CD14-positive monocyte (primary cell): ENCODE results near the gene MOB3B. TPM values are rescaled to one million over a fixed set of nuclear protein-coding genes. Genes with fewer than 3 reads are reported as not detected.

Source experiments
- DNase-seq, 3 donors: peaks; one replicate each; pipeline ENCODE4 v3.0.0-alpha.2; 2011 to 2022
- H2AFZ ChIP-seq: 2 replicates; pipeline ENCODE4 v1.6.0; 2012; ENCODE audit warnings: mild to moderate bottlenecking, low read depth, low read length, inconsistent platforms; ENCODE audit not compliant: insufficient read depth, poor library complexity, severe bottlenecking
- H3K27ac ChIP-seq, 2 donors: 1 replicate in 1 of 2; 2 replicates in 1 of 2; pipeline ENCODE4 v1.5.1; 2012 to 2013; ENCODE audit warnings: low read length in 2 of 2, control low read depth in 1 of 2, inconsistent platforms in 1 of 2, low read depth in 1 of 2, mild to moderate bottlenecking in 1 of 2
- H3K27me3 ChIP-seq, 2 donors: one replicate each; pipeline versions ENCODE4 v1.6.0 to v1.6.1; 2011 to 2013; ENCODE audit warnings: low read length in 2 of 2; ENCODE audit not compliant: control insufficient read depth in 2 of 2, insufficient read depth in 2 of 2
- H3K36me3 ChIP-seq, 2 donors: replicated peaks in 1 of 2; 1 replicate in 1 of 2; 2 replicates in 1 of 2; pipeline versions ENCODE4 v1.5.1 to v1.6.1; 2012 to 2013; ENCODE audit warnings: low read length in 2 of 2, control low read depth in 1 of 2, inconsistent platforms in 1 of 2, mild to moderate bottlenecking in 1 of 2; ENCODE audit not compliant: insufficient read depth in 2 of 2, control insufficient read depth in 1 of 2
- H3K4me1 ChIP-seq, 2 donors: 1 replicate in 1 of 2; 2 replicates in 1 of 2; pipeline versions ENCODE4 v1.5.1 to v1.6.1; 2012 to 2013; ENCODE audit warnings: low read length in 2 of 2, control low read depth in 1 of 2, inconsistent platforms in 1 of 2, mild to moderate bottlenecking in 1 of 2, moderate library complexity in 1 of 2; ENCODE audit not compliant: insufficient read depth in 2 of 2, control insufficient read depth in 1 of 2
- H3K4me2 ChIP-seq: replicated peaks from 2 replicates; pipeline ENCODE3; 2012; ENCODE audit warnings: low read length, moderate library complexity, mild to moderate bottlenecking; ENCODE audit not compliant: poor library complexity, severe bottlenecking; ENCODE audit errors: extremely low read depth
- H3K4me3 ChIP-seq, 3 experiments: fragments of 200-600 bp in 1 of 3; sonication (generic) in 1 of 3; replicated peaks in 1 of 3; 1 replicate in 2 of 3; 2 replicates in 1 of 3; pipeline ENCODE4 v1.5.1; 2011 to 2013; ENCODE audit warnings: low read length in 3 of 3, mild to moderate bottlenecking in 3 of 3, control low read depth in 2 of 3, low read depth in 2 of 3, inconsistent platforms in 1 of 3, moderate library complexity in 1 of 3
- H3K79me2 ChIP-seq: 2 replicates; pipeline ENCODE4 v1.6.0; 2012; ENCODE audit warnings: mild to moderate bottlenecking, control low read depth, inconsistent platforms, low read length, moderate library complexity; ENCODE audit not compliant: insufficient read depth
- H3K9ac ChIP-seq: 2 replicates; pipeline ENCODE4 v1.6.0; 2017; ENCODE audit warnings: low read length, mild to moderate bottlenecking; ENCODE audit not compliant: insufficient read depth, poor library complexity, severe bottlenecking
- H3K9me3 ChIP-seq, 2 donors: replicated peaks in 1 of 2; 1 replicate in 1 of 2; 2 replicates in 1 of 2; pipeline versions ENCODE4 v1.5.1 to v1.6.1; 2012 to 2013; ENCODE audit warnings: low read length in 2 of 2, control low read depth in 1 of 2; ENCODE audit not compliant: control insufficient read depth in 1 of 2, insufficient read depth in 1 of 2
- H4K20me1 ChIP-seq: 2 replicates; pipeline ENCODE4 v1.6.0; 2012; ENCODE audit warnings: mild to moderate bottlenecking, low read length, control low read depth, moderate library complexity; ENCODE audit not compliant: insufficient read depth
- H3K27ac Mint-ChIP-seq, 7 donors: one replicate each; pipeline ENCODE4 v1.8.0; 2020; ENCODE audit warnings: mild to moderate bottlenecking in 7 of 7, mixed read lengths in 7 of 7, moderate library complexity in 6 of 7, inconsistent platforms in 2 of 7
- H3K27me3 Mint-ChIP-seq, 3 donors: one replicate each; pipeline ENCODE4 v1.8.0; 2021 to 2022; ENCODE audit warnings: low read depth in 3 of 3, mild to moderate bottlenecking in 3 of 3, mixed read lengths in 3 of 3, moderate library complexity in 3 of 3, inconsistent platforms in 1 of 3
- H3K36me3 Mint-ChIP-seq, 2 donors: one replicate each; pipeline ENCODE4 v1.8.0; 2020; ENCODE audit warnings: mixed read lengths in 2 of 2, inconsistent platforms in 1 of 2, mild to moderate bottlenecking in 1 of 2
- H3K4me1 Mint-ChIP-seq: one replicate; pipeline ENCODE4 v1.8.0; 2020; ENCODE audit warnings: mild to moderate bottlenecking, mixed read lengths
- H3K4me3 Mint-ChIP-seq, 2 donors: one replicate each; pipeline ENCODE4 v1.8.0; 2020; ENCODE audit warnings: mild to moderate bottlenecking in 2 of 2, mixed read lengths in 2 of 2, moderate library complexity in 1 of 2
- H3K9me3 Mint-ChIP-seq, 7 donors: one replicate each; pipeline ENCODE4 v1.8.0; 2020 to 2022; ENCODE audit warnings: mixed read lengths in 7 of 7, mild to moderate bottlenecking in 6 of 7, moderate library complexity in 6 of 7, inconsistent platforms in 2 of 7
- WGBS: methylation state at CpG from one replicate; pipeline ENCODE4 v1.1.5; 2013; ENCODE audit warnings: missing lambda C conversion rate; ENCODE audit not compliant: insufficient coverage; 5-methylcytosine and 5-hydroxymethylcytosine counted together
- intact Hi-C, 2 donors: fragments of 100-400 bp; cut with micrococcal nuclease; formaldehyde crosslinking; loops; one replicate each; pipeline versions ENCODE4 v1.15.0 to v1.15.1; 2023
- polyA plus RNA-seq, 3 donors: library from polyadenylated mRNA; depleted of rRNA in 1 of 3; unstranded in 2 of 3; stranded (reverse) in 1 of 3; fragments of 300-500 nt in 2 of 3; fragments of >200 nt in 1 of 3; fragmentation: Illumina TruSeq in 2 of 3; gene quantifications; 1 replicate in 2 of 3; 2 replicates in 1 of 3; pipeline ENCODE4 v1.2.3, GENCODE V29; 2012 to 2021
- TF ChIP-seq, protein P1 (sequence below): fragments of 200-600 bp; IDR thresholded peaks from one replicate; pipeline ENCODE4 v1.8.0; 2022; ENCODE audit warnings: antibody characterized with exemption, mild to moderate bottlenecking

The MOB3B gene
- polyA plus RNA-seq, 3 donors, result 1.2 to 2.2 (median 1.4) TPM

DNA sequence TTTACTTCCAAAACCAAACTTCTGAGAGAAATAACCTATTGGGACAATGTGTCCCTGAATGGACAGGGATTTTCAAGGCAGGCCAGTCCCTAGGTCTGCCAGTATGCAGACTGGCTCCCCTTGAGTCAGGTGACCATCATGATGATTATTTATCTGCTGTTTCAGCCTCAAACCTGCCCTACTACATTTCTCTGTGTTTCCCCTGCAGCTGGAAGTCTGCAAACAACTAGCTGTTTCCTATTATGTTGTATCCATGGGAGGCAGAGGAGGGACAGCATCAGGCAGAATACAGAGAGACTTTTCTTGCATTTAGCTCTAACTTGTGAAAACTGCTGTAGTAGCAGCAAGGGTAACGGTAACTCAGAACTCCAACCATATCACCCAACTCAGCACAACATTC lies 41.7 kb downstream of the MOB3B start:
- peaks cover 0 to 1% (median 0%) of the 10 kb centered on the region in 7 donors for H3K9me3 Mint-ChIP-seq
- no peak overlapping the region for H3K27ac Mint-ChIP-seq
- Histone ChIP-seq H3K27me3 (no peaks in the 10 kb centered on the region), H3K9ac (no peak overlapping the region), H3K36me3 (no peaks in the 10 kb centered on the region), H3K4me3 (no peak overlapping the region), H3K9me3 (no peaks in the 10 kb centered on the region), H3K4me2 (no peak overlapping the region), H3K4me1 (peaks cover 24 to 37% of the 10 kb centered on the region in 2 donors), H3K27ac (no peak overlapping the region), H2AFZ (no peak overlapping the region), H3K79me2 (no peaks in the 10 kb centered on the region), H4K20me1 (no peaks in the 10 kb centered on the region)
- peaks cover 11 to 14% of the 10 kb centered on the region in 2 donors for H3K36me3 Mint-ChIP-seq
- H3K4me1 Mint-ChIP-seq, result peaks cover 41% of the 10 kb centered on the region
- no peaks in the 10 kb centered on the region for H3K27me3 Mint-ChIP-seq
- TF ChIP-seq, protein P1, sequence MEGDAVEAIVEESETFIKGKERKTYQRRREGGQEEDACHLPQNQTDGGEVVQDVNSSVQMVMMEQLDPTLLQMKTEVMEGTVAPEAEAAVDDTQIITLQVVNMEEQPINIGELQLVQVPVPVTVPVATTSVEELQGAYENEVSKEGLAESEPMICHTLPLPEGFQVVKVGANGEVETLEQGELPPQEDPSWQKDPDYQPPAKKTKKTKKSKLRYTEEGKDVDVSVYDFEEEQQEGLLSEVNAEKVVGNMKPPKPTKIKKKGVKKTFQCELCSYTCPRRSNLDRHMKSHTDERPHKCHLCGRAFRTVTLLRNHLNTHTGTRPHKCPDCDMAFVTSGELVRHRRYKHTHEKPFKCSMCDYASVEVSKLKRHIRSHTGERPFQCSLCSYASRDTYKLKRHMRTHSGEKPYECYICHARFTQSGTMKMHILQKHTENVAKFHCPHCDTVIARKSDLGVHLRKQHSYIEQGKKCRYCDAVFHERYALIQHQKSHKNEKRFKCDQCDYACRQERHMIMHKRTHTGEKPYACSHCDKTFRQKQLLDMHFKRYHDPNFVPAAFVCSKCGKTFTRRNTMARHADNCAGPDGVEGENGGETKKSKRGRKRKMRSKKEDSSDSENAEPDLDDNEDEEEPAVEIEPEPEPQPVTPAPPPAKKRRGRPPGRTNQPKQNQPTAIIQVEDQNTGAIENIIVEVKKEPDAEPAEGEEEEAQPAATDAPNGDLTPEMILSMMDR, result no peak
- 100% methylated on average over 1 of the region's 1 CpG for WGBS
- intact Hi-C loops, result no loop called here
- DNase-seq, result no peak
- no peak overlapping the region for H3K4me3 Mint-ChIP-seq

DNA sequence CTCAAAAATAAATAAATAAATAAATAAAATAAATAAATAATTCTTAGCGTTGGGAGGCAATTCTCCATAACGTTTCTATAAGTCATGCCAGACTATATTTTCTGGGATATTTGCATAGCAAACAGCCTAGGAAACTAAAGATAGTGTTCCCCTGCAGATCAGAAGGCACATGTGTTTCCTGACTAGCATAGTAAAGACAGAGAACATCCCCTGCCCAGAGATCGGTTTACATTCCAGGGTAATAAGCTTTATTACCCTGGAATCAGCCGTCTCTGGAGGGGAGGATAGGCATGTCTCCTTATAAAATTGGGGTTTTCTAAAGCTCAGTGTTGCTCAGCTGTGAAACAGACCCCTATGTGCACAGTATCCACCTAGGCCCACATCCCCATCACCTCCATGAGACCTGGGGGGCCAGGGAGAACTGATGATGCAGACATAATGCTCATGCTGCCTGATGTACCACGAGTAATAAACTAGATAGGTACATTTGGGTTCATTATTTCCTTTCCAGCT lies 42.4 kb downstream of the MOB3B start:
- intact Hi-C loops, result no loop called here
- no peak overlapping the region for H3K4me3 Mint-ChIP-seq
- peaks cover 0 to 1% (median 0%) of the 10 kb centered on the region in 7 donors for H3K9me3 Mint-ChIP-seq
- H3K36me3 ChIP-seq, result no peaks in the 10 kb centered on the region
- H3K4me1 ChIP-seq, result peaks cover 24 to 37% of the 10 kb centered on the region in 2 donors
- H3K27ac ChIP-seq, result no peak overlapping the region
- 100% methylated on average over 1 of the region's 5 CpGs for WGBS
- H3K4me2 ChIP-seq, result no peak overlapping the region
- H3K4me3 ChIP-seq, result no peak overlapping the region
- no peaks in the 10 kb centered on the region for H3K79me2 ChIP-seq
- no peaks in the 10 kb centered on the region for H3K27me3 Mint-ChIP-seq
- H3K9ac ChIP-seq, result no peak overlapping the region
- H2AFZ ChIP-seq, result no peak overlapping the region
- peaks cover 11 to 14% of the 10 kb centered on the region in 2 donors for H3K36me3 Mint-ChIP-seq
- TF ChIP-seq, protein P1, result no peak
- H3K9me3 ChIP-seq, result no peaks in the 10 kb centered on the region
- H3K4me1 Mint-ChIP-seq, result peaks cover 43% of the 10 kb centered on the region
- DNase-seq, result no peak
- H3K27me3 ChIP-seq, result no peaks in the 10 kb centered on the region
- no peaks in the 10 kb centered on the region for H4K20me1 ChIP-seq
- H3K27ac Mint-ChIP-seq, result no peak overlapping the region
